ENCODE data around the gene CTPS1.

GRCh38 chr1:40971966-40972365 lies 7.5 kb upstream of the CTPS1 start:
- no peak for TF ChIP-seq CTCF (IDR thresholded peaks at IDR 0.05; ENCODE audit: insufficient read depth, low read length)
- TF ChIP-seq, protein P1, sequence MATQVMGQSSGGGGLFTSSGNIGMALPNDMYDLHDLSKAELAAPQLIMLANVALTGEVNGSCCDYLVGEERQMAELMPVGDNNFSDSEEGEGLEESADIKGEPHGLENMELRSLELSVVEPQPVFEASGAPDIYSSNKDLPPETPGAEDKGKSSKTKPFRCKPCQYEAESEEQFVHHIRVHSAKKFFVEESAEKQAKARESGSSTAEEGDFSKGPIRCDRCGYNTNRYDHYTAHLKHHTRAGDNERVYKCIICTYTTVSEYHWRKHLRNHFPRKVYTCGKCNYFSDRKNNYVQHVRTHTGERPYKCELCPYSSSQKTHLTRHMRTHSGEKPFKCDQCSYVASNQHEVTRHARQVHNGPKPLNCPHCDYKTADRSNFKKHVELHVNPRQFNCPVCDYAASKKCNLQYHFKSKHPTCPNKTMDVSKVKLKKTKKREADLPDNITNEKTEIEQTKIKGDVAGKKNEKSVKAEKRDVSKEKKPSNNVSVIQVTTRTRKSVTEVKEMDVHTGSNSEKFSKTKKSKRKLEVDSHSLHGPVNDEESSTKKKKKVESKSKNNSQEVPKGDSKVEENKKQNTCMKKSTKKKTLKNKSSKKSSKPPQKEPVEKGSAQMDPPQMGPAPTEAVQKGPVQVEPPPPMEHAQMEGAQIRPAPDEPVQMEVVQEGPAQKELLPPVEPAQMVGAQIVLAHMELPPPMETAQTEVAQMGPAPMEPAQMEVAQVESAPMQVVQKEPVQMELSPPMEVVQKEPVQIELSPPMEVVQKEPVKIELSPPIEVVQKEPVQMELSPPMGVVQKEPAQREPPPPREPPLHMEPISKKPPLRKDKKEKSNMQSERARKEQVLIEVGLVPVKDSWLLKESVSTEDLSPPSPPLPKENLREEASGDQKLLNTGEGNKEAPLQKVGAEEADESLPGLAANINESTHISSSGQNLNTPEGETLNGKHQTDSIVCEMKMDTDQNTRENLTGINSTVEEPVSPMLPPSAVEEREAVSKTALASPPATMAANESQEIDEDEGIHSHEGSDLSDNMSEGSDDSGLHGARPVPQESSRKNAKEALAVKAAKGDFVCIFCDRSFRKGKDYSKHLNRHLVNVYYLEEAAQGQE (IDR thresholded peaks at IDR 0.05; ENCODE audit: insufficient replicate concordance, low read depth) = no peak

Data from HL-60 (cell line).